Activated naive CD8-positive, alpha-beta T cell treated with anti-CD3 and anti-CD28 coated beads for 36 hours (primary cell): Measurements from ENCODE around the gene CNNM1. TPM values are rescaled to one million over a fixed set of nuclear protein-coding genes. Genes with fewer than 3 reads are reported as not detected.

Source experiments
- DNase-seq: peaks from one replicate; pipeline ENCODE4 v3.0.0; 2021
- H3K27ac Mint-ChIP-seq: one replicate; pipeline ENCODE4 v1.8.0; 2022; ENCODE audit warnings: mild to moderate bottlenecking, moderate library complexity, mixed read lengths
- H3K27me3 Mint-ChIP-seq: one replicate; pipeline ENCODE4 v1.8.0; 2022; ENCODE audit warnings: mild to moderate bottlenecking, mixed read lengths
- H3K36me3 Mint-ChIP-seq: one replicate; pipeline ENCODE4 v1.8.0; 2021; ENCODE audit warnings: mild to moderate bottlenecking, mixed read lengths
- H3K4me1 Mint-ChIP-seq: one replicate; pipeline ENCODE4 v1.8.0; 2021; ENCODE audit warnings: mixed read lengths
- H3K4me3 Mint-ChIP-seq: one replicate; pipeline ENCODE4 v1.8.0; 2022; ENCODE audit warnings: mild to moderate bottlenecking, moderate library complexity, mixed read lengths
- H3K9me3 Mint-ChIP-seq: one replicate; pipeline ENCODE4 v1.8.0; 2022; ENCODE audit warnings: mixed read lengths
- total RNA-seq, 2 experiments: library from RNA; stranded (reverse); gene quantifications; one replicate each; pipeline ENCODE4 v1.2.3, GENCODE V29; 2021

Gene CNNM1
- total RNA-seq: 1 to 10 TPM in 1 of 2 experiments, under 1 TPM in 1; 0.70 to 1.0 TPM

GRCh38 chr10:99329304-99329553 lies at the start of gene CNNM1:
Gene CNNM1, plus strand, starts transcription at chr10:99329356. Its CDS starts 32 bp downstream, at chr10:99329388.
- H3K27ac Mint-ChIP-seq: no peak within 1 kb of the TSS
- peaks cover 5% of the 10 kb centered on the region for H3K4me1 Mint-ChIP-seq
- H3K9me3 Mint-ChIP-seq: no peaks in the 10 kb centered on the region
- peaks cover 6% of the 10 kb centered on the region for H3K36me3 Mint-ChIP-seq
- peak within 1 kb of the TSS; percentile 65 for H3K4me3 Mint-ChIP-seq
- H3K27me3 Mint-ChIP-seq: peaks cover 49% of the 10 kb centered on the region
- DNase-seq: peak; percentile 48

- no peak overlapping the region for H3K27ac Mint-ChIP-seq
- H3K4me3 Mint-ChIP-seq: no peak overlapping the region
- H3K36me3 Mint-ChIP-seq: no peaks in the 10 kb centered on the region
- no peaks in the 10 kb centered on the region for H3K4me1 Mint-ChIP-seq
- peaks cover 20% of the 10 kb centered on the region for H3K27me3 Mint-ChIP-seq
- H3K9me3 Mint-ChIP-seq: peaks cover 11% of the 10 kb centered on the region
- no peak for DNase-seq
Observed at GRCh38 chr10:99279626-99280111, 49.5 kb upstream of the CNNM1 start.

GRCh38 chr10:99280472-99280871 lies 48.7 kb upstream of the CNNM1 start:
- no peak for DNase-seq
- no peaks in the 10 kb centered on the region for H3K36me3 Mint-ChIP-seq
- H3K4me1 Mint-ChIP-seq: no peaks in the 10 kb centered on the region
- peaks cover 18% of the 10 kb centered on the region for H3K27me3 Mint-ChIP-seq
- peaks cover 11% of the 10 kb centered on the region for H3K9me3 Mint-ChIP-seq
- no peak overlapping the region for H3K4me3 Mint-ChIP-seq
- no peak overlapping the region for H3K27ac Mint-ChIP-seq

- Mint-ChIP-seq H3K36me3 (no peaks in the 10 kb centered on the region), H3K27ac (no peak overlapping the region), H3K9me3 (peaks cover 11% of the 10 kb centered on the region), H3K4me3 (no peak overlapping the region), H3K4me1 (no peaks in the 10 kb centered on the region), H3K27me3 (peaks cover 24% of the 10 kb centered on the region)
- no peak for DNase-seq
Observed at GRCh38 chr10:99285881-99286280, 43.3 kb upstream of the CNNM1 start.

- H3K27ac Mint-ChIP-seq: no peak overlapping the region
- peaks cover 13% of the 10 kb centered on the region for H3K27me3 Mint-ChIP-seq
- no peaks in the 10 kb centered on the region for H3K9me3 Mint-ChIP-seq
- no peaks in the 10 kb centered on the region for H3K4me1 Mint-ChIP-seq
- no peak overlapping the region for H3K4me3 Mint-ChIP-seq
- no peak for DNase-seq
- no peaks in the 10 kb centered on the region for H3K36me3 Mint-ChIP-seq
Observed at GRCh38 chr10:99290306-99290705, 38.9 kb upstream of the CNNM1 start.

- no peak for DNase-seq
- Mint-ChIP-seq H3K36me3 (no peaks in the 10 kb centered on the region), H3K9me3 (no peaks in the 10 kb centered on the region), H3K27me3 (peaks cover 7% of the 10 kb centered on the region), H3K27ac (no peak overlapping the region), H3K4me3 (no peak overlapping the region), H3K4me1 (no peaks in the 10 kb centered on the region)
Observed at GRCh38 chr10:99292159-99292558, 37.0 kb upstream of the CNNM1 start.

DNA sequence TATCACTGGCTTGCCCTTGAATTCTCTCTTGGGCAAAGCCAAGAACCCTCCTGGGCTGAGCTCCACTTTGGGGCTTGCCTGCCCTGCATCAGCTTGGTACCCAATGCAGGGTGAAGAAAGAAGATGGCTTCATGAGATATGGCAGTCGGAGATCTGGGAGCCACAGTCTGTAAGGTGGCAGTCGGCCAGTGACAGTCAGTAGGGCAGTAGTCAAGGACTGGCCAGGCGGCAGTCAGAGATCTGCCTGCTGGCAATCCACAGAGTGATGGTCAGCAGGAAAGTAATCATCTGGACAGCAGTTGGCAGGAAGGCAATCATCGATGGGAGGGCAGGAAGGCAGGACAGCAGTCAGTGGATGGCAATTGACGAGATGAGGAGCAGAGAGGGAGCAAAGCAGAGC lies 32.6 kb upstream of the CNNM1 start:
- peaks cover 5% of the 10 kb centered on the region for H3K27me3 Mint-ChIP-seq

GRCh38 chr10:99297033-99297432 lies 32.1 kb upstream of the CNNM1 start:
- H3K27ac Mint-ChIP-seq: no peak overlapping the region
- H3K36me3 Mint-ChIP-seq: no peaks in the 10 kb centered on the region
- no peak for DNase-seq
- H3K9me3 Mint-ChIP-seq: no peaks in the 10 kb centered on the region
- H3K27me3 Mint-ChIP-seq: peaks cover 5% of the 10 kb centered on the region
- H3K4me1 Mint-ChIP-seq: no peaks in the 10 kb centered on the region
- no peak overlapping the region for H3K4me3 Mint-ChIP-seq

More for the DNA sequence above, 32.6 kb upstream of the CNNM1 start:
- Mint-ChIP-seq H3K4me3 (no peak overlapping the region), H3K36me3 (no peaks in the 10 kb centered on the region), H3K27ac (no peak overlapping the region), H3K4me1 (no peaks in the 10 kb centered on the region), H3K9me3 (no peaks in the 10 kb centered on the region)
- no peak for DNase-seq

DNA sequence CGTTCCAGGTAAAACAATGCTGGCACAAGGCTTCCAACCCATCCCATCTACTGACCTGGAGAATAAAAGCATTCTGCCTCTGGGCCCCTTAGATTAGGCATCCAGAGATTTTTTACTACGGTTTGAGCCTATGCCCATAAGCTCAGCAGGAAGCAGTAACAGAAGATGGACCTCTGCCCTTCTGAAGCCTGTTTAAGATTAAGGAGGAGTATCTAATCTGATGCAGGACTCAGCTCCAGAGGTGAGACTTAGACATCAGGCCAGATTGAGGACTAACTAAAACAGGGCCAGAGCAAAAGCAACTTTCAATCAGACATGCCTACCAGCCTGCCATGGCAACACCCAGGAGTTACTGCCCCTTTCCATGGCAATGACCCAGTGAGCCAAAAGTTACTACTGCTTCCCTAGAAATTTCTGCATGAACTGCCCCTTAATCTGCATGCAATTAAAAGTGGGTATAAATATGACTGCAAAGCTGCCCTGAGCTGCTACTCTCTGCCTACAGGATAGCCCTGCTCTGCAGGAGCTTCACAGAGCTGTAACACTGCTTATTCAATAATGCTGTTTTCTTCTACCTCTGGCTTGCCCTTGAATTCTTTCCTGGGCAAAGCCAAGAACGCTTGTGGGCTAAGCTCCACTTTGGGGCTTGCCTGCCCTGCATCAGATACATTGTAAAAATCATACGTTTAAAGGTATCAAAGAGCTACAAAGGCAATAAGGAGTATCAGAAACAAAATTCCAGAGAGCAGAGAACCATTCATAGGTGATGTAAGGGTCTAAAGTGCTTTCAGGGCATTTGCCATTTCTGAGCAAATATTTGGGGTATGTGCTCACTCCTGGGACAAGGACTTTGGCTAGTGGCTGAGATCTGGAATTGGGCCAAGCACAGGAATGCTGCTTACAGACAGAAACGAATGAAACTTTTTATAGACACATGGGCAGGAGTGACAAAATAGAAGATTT lies 25.0 kb upstream of the CNNM1 start:
- H3K36me3 Mint-ChIP-seq: no peaks in the 10 kb centered on the region
- H3K27me3 Mint-ChIP-seq: peaks cover 30% of the 10 kb centered on the region
- DNase-seq: no peak
- no peak overlapping the region for H3K4me3 Mint-ChIP-seq
- H3K4me1 Mint-ChIP-seq: no peaks in the 10 kb centered on the region
- no peak overlapping the region for H3K27ac Mint-ChIP-seq
- H3K9me3 Mint-ChIP-seq: peaks cover 8% of the 10 kb centered on the region

DNA sequence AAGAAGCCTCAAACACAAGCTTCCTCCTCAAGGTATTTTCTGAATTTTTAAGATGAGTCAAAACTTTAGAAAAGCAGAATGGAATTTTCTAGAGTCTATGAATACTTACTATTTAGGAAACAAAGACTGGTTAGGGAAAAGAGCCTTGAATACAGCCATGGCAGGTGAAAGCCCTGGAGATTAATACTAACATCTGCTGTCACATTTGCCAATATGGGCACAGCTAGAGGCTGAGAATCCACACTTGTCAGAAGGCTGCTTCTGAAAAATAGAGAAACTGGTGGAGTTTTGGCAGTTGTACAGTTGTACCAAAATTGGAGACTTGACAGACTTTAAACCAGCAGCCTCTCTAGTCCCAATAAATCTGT lies 24.3 kb upstream of the CNNM1 start:
- no peak for DNase-seq
- peaks cover 25% of the 10 kb centered on the region for H3K27me3 Mint-ChIP-seq
- no peaks in the 10 kb centered on the region for H3K4me1 Mint-ChIP-seq
- peaks cover 10% of the 10 kb centered on the region for H3K9me3 Mint-ChIP-seq
- H3K27ac Mint-ChIP-seq: no peak overlapping the region
- no peak overlapping the region for H3K4me3 Mint-ChIP-seq
- no peaks in the 10 kb centered on the region for H3K36me3 Mint-ChIP-seq

- no peak for DNase-seq
- Mint-ChIP-seq H3K27me3 (peaks cover 5% of the 10 kb centered on the region), H3K27ac (no peak overlapping the region), H3K36me3 (no peaks in the 10 kb centered on the region), H3K9me3 (peaks cover 10% of the 10 kb centered on the region), H3K4me3 (no peak overlapping the region), H3K4me1 (no peaks in the 10 kb centered on the region)
Observed at GRCh38 chr10:99312501-99312900, 16.7 kb upstream of the CNNM1 start.

DNA sequence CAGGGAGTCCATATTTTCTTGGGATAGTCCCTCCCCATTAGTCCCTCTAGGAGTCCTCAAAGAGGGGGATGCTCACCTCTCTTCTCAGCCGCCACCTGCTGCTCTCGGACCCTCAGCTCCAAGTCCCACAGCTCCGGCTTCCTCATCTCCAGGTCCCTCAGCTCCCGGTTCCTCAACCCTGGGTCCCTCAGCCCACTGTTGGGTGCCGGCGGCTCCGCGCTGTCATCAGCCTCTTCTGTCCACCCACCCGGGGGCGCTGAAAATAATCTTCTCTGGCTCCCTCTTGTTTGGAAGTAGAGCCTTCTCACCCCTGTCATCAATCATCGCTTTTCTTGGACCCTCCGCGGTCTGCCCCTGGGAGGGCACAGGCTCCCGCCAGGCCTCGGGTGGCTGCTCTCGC lies 13.3 kb upstream of the CNNM1 start:
- Mint-ChIP-seq H3K27ac (no peak overlapping the region), H3K9me3 (no peaks in the 10 kb centered on the region), H3K36me3 (no peaks in the 10 kb centered on the region), H3K27me3 (peaks cover 7% of the 10 kb centered on the region), H3K4me3 (no peak overlapping the region), H3K4me1 (no peaks in the 10 kb centered on the region)
- no peak for DNase-seq

DNA sequence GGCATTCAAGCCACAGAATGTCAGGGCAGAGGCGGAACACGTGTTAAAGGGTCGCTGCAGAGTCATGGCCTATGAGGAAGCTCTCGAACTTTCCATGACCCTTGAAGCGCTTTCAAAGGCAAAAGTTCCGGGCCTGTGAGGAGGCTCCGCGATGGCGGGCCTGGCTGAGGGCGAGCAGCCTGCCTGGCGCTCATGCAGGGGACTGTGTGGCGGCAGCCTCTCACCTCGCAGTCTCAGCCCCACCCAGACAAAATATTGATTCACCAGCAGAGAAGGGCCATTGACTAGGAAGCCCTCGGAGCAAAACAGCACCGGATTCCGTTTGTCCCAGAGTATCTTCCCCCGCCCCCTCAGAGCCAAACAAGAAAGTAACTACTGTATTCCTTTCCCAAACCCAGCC lies 12.8 kb upstream of the CNNM1 start:
- H3K4me1 Mint-ChIP-seq: no peaks in the 10 kb centered on the region
- H3K9me3 Mint-ChIP-seq: no peaks in the 10 kb centered on the region
- no peak overlapping the region for H3K4me3 Mint-ChIP-seq
- H3K36me3 Mint-ChIP-seq: no peaks in the 10 kb centered on the region
- peaks cover 9% of the 10 kb centered on the region for H3K27me3 Mint-ChIP-seq
- H3K27ac Mint-ChIP-seq: no peak overlapping the region
- no peak for DNase-seq

GRCh38 chr10:99318048-99318447 lies 11.1 kb upstream of the CNNM1 start:
- DNase-seq: no peak
- H3K9me3 Mint-ChIP-seq: no peaks in the 10 kb centered on the region
- H3K36me3 Mint-ChIP-seq: no peaks in the 10 kb centered on the region
- peaks cover 22% of the 10 kb centered on the region for H3K27me3 Mint-ChIP-seq
- no peaks in the 10 kb centered on the region for H3K4me1 Mint-ChIP-seq
- H3K27ac Mint-ChIP-seq: no peak overlapping the region
- H3K4me3 Mint-ChIP-seq: no peak overlapping the region

DNA sequence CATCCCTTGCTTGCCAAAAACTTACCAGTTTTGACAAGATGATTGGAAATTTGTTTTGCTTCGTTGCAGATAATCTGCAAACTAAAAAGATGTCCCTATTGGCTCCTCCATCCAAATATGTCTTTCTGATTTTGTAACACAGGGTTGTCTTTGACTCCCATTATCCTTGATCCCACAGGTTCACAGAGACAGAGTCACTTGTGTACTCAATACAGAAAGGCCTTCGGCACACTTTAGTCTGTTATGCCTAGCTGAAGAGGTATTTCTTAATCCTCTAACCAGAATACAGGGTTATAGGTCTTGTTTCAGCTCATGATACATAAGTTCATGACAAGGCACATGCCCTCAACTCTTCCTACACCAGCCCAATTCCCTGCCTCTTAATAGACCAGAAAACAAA lies 10.7 kb upstream of the CNNM1 start:
- no peak overlapping the region for H3K4me3 Mint-ChIP-seq
- H3K27me3 Mint-ChIP-seq: peaks cover 22% of the 10 kb centered on the region
- H3K36me3 Mint-ChIP-seq: no peaks in the 10 kb centered on the region
- no peaks in the 10 kb centered on the region for H3K4me1 Mint-ChIP-seq
- DNase-seq: no peak
- H3K9me3 Mint-ChIP-seq: no peaks in the 10 kb centered on the region
- no peak overlapping the region for H3K27ac Mint-ChIP-seq

GRCh38 chr10:99325281-99325680 lies 3.9 kb upstream of the CNNM1 start:
- no peak for DNase-seq
- no peaks in the 10 kb centered on the region for H3K4me1 Mint-ChIP-seq
- no peak overlapping the region for H3K27ac Mint-ChIP-seq
- no peak overlapping the region for H3K4me3 Mint-ChIP-seq
- no peaks in the 10 kb centered on the region for H3K9me3 Mint-ChIP-seq
- peaks cover 39% of the 10 kb centered on the region for H3K27me3 Mint-ChIP-seq
- no peaks in the 10 kb centered on the region for H3K36me3 Mint-ChIP-seq
